NCI-H1092 treated with DMSO at 0.1 percent for 48 hours (cell line): Measurements from ENCODE around the gene FERMT3.
A peak's percentile ranks its signal among the peaks of the same experiment; 100 is the strongest.

Experiments used
- DNase-seq: peaks from one replicate; lab custom pipeline; 2025; lab: John Stamatoyannopoulos, UW

Gene FERMT3

GRCh38 chr11:64249563-64250414 is 43.3 kb downstream of the FERMT3 start:
- no peak for DNase-seq

- peak; percentile 65 for DNase-seq
Observed at GRCh38 chr11:64250415-64251015, 44.0 kb downstream of the FERMT3 start.

- DNase-seq = peak; percentile 65
Observed at GRCh38 chr11:64251016-64251752, 44.7 kb downstream of the FERMT3 start, which contains the start of gene PLCB3. PLCB3 (plus strand) TSS chr11:64251530; CDS start chr11:64251650, 120 bp downstream.

GRCh38 chr11:64251753-64252002 is 45.2 kb downstream of the FERMT3 start:
- no peak for DNase-seq

GRCh38 chr11:64252003-64252872 is 45.7 kb downstream of the FERMT3 start:
- no peak for DNase-seq

GRCh38 chr11:64253043-64253442 is 46.5 kb downstream of the FERMT3 start:
- DNase-seq = no peak

GRCh38 chr11:64253481-64253880 is 47.0 kb downstream of the FERMT3 start:
- no peak for DNase-seq

- DNase-seq = no peak
Observed at GRCh38 chr11:64254326-64254725, 47.8 kb downstream of the FERMT3 start.

- DNase-seq = no peak
Observed at GRCh38 chr11:64255135-64256128, 48.9 kb downstream of the FERMT3 start.

GRCh38 chr11:64256300-64256699 is 49.8 kb downstream of the FERMT3 start:
- no peak for DNase-seq

GRCh38 chr11:64258356-64258755 is 51.8 kb downstream of the FERMT3 start:
- DNase-seq = no peak

GRCh38 chr11:64258946-64259532 is 52.5 kb downstream of the FERMT3 start:
- no peak for DNase-seq

GRCh38 chr11:64259533-64260067 is 53.1 kb downstream of the FERMT3 start:
- DNase-seq = no peak

GRCh38 chr11:64260147-64260708 is 53.7 kb downstream of the FERMT3 start:
- no peak for DNase-seq

- DNase-seq = no peak
Observed at GRCh38 chr11:64261556-64262080, 55.1 kb downstream of the FERMT3 start.

- no peak for DNase-seq
Observed at GRCh38 chr11:64262271-64263002, 55.9 kb downstream of the FERMT3 start.

- DNase-seq = no peak
Observed at GRCh38 chr11:64263021-64263946, 56.8 kb downstream of the FERMT3 start.

GRCh38 chr11:64263947-64264317 is 57.4 kb downstream of the FERMT3 start:
- no peak for DNase-seq
